NOMO-1 (cell line): ENCODE data around the gene SLC8B1.

Source experiments
- DNase-seq, 2 experiments: peaks; one replicate each; lab custom pipeline; 2025; ENCODE audit not compliant: unreplicated experiment in 2 of 2; lab: John Stamatoyannopoulos, UW

Gene SLC8B1

DNA sequence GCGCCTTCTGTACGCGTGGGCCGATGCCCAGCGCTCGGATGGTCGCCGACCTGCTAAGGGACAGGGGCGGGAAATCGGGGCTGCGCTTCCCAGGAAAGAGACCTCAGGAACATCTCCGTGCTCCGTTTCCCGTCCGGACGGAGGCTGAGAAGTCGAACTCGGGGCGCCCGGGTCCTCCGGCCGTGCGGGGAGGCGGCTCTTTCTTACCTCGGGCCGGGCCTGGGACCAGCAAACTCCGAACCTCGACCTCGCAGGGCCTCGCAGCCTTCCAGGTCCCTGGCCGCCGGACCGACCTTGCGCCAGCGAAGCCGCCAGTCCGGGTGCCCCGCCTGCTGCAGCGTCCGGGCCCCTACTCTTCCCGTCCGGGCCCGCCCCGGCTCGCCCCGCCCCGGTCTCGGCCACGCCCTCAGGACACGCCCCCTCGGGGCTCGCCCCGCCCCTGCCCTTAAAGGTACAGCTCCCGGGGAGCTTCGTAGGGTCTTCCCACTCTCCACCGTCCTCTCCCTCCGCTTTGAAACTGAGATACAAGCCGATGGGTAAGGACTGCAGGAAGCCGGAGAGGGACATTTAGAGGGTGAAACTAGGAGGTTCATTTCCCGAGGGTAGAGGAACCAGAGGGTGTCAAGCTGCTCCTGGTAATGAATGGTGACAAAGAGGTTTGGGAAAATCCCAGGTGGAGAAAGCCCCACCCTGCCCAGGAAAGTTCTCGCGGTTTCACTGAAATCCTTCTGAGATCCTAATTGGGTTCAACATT, at the start of gene SLC8B1:
TSS of gene SLC8B1 (minus strand) at position 324 of the 754 bp plus-strand sequence. CDS start 2,231 bp downstream, outside the sequence.
- DNase-seq = peak; percentile 57 to 82

- no peak for DNase-seq
Observed at GRCh38 chr12:113382206-113382605, 47.3 kb upstream of the SLC8B1 start.

- no peak for DNase-seq
Observed at GRCh38 chr12:113381220-113381619, 46.3 kb upstream of the SLC8B1 start.

- no peak for DNase-seq
Observed at GRCh38 chr12:113378291-113378690, 43.4 kb upstream of the SLC8B1 start.

DNA sequence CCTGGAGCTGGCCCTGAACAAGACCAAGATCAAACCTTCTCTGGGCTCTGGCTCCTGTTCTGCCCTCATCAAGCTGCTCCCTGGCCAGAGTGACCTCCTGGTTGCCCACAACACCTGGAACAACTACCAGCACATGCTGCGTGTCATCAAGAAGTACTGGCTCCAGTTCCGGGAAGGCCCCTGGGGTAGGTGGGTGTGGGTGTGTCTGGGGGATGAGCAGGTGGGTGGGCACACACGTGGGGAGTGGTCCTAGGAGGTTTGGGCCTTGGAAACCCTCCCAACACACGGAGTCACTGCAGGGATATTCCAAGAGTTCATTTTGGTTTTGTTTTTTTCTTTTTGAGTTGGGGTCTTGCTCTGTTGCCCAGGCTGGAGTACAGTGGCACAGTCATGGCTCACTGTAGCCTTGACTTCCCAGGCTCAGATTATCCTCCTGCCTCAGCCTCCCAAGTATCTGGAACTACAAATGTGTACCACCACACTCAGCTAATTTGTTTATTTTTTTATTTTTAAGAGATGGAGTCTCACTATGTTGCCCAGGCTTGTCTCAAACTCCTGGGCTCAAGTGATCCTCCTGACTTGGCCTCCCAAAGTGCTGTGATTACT, 40.0 kb upstream of the SLC8B1 start:
- no peak for DNase-seq

DNA sequence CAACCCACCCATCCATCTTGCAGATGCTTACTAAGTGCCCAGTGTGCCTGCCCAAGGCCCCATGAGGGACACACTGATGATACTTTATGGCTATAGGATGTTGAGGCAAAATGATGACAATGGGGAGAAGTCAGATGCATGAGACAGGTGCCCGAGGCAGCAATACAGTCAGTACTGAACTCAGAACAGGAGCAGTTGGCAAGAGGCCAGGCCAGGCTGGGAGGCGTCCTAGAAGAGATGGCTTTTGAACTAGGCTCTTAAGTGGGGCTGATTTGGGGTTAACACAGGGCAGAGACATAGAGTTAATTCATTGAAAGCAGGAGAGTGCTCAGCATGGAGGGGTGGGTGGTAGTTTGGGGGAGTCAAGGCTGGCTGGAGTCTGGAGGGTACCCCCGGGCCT, 39.1 kb upstream of the SLC8B1 start:
- no peak for DNase-seq

DNA sequence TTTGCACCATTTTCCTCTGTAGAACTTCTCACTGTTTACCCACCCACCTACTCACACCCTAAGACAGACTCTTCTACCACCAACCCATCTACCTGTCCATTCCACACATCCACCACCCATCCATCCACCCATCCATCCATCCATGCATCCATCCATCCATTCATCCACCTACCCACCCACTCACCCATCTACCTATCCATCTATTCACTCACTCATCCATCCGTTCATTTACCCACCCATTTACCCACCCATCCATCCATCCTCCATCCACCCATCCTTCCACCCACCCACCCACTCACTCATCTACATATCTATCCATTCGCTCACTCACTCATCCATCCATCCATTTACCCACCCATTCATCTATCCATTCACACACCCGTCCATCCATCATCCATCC, 38.5 kb upstream of the SLC8B1 start:
- no peak for DNase-seq

DNA sequence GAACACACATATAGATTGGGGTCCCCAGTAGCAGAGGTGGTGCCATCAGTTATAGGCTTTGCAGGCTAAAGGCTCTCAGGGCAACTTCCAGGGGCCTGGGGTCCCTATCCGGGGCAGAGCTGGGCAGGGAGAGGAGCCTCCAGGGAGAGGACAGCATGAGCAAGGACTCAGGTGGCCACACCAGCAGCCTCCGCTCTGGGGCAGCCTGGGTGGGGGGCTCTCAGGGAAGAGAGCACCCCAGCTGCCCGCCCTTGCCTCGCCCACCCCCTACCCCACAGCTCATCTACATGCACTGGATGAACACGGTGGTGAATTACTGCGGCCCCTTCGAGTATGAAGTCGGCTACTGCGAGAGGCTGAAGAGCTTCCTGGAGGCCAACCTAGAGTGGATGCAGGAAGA, 37.5 kb upstream of the SLC8B1 start:
- DNase-seq = no peak

DNA sequence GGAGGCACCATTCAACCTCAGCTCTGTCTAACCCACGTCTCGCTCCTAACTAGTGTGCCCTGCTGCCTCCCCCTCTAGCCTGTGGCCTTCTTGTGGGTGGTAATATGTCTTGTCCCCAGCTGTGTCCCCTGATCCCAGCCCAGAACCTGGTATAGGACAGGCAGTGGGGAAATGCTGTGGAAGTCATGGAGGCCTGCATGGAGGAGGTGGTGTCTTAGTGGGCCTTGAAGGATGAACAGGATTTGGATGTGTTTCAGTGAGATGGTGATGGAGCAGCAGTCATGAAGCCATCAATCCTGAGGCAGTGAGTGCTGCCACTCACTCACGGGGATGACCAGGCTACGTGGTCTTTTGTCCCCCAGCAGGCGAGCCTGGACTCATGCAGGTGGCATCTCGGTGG, 36.9 kb upstream of the SLC8B1 start:
- no peak for DNase-seq

DNA sequence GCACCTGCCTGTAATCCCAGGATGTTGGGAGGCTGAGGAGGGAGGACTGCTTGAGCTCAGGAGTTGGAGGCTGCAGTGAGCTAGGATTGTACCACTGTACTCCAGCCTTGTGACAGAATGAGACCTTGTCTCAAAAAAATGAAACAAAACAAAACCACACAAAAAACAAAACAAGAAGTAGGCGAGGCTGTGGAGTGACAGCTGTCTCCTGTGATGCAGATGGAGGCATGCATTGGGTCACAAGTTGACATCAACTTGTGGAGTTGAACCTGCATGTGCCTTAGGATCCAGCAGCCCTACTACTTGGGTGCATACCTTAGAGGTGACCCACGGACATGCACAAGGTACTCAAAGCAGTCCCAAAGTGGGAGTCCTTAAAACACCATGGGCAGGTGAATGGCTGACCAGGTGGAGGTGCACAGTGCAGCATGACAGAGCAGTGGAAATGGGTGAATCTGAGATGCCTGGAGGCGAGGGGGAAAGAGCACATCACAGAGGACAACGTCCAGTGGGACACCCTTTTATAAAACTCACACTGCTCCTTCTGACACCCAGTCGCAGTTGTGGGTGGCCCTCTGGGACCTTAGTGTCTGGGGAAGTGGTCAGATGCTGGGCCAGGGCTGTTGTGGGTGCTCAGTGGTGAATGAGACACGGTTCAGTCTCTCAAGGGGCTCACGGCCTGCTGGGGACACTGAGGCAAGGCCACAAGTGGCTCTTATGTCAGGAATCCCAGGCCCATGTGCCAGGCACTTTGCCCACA, 36.2 kb upstream of the SLC8B1 start:
- no peak for DNase-seq

- DNase-seq = no peak
Observed at GRCh38 chr12:113369391-113369985, 34.6 kb upstream of the SLC8B1 start.

- no peak for DNase-seq
Observed at GRCh38 chr12:113368331-113368730, 33.4 kb upstream of the SLC8B1 start.

- DNase-seq = no peak
Observed at GRCh38 chr12:113366827-113367226, 31.9 kb upstream of the SLC8B1 start.

- DNase-seq = no peak
Observed at GRCh38 chr12:113365639-113366395, 30.9 kb upstream of the SLC8B1 start.

DNA sequence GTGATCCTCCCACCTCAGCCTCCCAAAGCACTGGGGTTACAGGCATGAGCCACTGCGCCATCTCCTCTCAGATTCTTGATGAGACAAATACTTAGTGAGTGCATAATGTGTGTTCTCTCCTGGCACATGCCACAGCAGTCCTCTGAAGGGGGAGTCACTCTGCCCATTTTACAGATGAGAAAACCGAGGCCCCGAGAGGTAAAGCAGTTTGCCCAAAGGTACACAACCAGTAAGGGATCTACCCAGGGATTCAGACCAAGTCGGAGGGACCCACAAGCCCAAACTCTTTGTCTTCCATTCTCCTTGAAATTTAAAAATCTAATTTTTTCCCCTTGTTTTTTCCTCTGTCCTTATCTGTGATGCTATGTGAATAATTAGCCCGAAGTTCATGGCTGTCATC, 29.8 kb upstream of the SLC8B1 start:
- DNase-seq = no peak

GRCh38 chr12:113361574-113362370, 26.9 kb upstream of the SLC8B1 start:
- no peak for DNase-seq

GRCh38 chr12:113359939-113360748, 25.2 kb upstream of the SLC8B1 start:
- no peak for DNase-seq

DNA sequence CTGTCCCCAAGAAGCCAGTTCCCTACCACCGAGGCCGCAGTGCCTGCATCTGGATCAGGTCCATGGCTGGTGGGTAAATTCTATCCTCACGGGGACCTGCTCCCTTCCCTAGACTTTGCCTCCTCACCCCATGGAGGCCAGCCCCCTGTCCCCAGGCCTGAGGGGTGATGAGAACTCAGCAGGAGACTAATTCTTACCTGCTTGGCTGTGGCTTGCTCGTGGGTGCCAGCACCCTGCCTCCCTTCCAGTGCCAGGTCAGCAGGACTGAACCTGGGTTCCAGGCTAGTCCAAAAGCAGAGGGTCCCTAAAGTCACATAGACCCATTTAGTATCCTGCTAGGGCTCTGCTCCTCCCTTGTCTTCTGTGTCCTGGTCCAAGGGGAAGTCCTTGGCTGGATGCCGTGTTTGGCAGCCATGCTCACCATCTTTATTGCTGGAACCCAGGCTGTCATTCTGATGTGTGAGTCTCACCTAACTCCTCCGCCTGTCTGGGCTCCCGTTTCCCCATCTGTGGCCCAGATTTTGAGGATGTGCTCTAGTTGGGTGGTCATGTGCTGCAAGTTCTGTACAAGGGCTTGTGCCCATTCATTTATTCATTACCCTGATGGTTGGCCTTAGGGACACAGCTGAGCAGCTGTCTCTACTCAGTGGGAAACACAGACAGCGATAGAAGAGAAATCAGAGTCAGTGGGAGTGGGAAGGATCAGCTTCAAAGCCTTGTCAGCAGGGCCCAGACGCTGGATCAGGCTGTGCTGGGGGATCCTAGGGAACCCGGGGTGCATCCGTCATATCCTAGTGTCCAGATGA, 24.4 kb upstream of the SLC8B1 start:
- DNase-seq = no peak
